ENCODE results near the gene PSMD13.
"Not testable (repeated sequence)": the region's sequence is repeated elsewhere in the genome, so short reads cannot be mapped to it uniquely, and the experiment has no call there.

The PSMD13 gene

DNA sequence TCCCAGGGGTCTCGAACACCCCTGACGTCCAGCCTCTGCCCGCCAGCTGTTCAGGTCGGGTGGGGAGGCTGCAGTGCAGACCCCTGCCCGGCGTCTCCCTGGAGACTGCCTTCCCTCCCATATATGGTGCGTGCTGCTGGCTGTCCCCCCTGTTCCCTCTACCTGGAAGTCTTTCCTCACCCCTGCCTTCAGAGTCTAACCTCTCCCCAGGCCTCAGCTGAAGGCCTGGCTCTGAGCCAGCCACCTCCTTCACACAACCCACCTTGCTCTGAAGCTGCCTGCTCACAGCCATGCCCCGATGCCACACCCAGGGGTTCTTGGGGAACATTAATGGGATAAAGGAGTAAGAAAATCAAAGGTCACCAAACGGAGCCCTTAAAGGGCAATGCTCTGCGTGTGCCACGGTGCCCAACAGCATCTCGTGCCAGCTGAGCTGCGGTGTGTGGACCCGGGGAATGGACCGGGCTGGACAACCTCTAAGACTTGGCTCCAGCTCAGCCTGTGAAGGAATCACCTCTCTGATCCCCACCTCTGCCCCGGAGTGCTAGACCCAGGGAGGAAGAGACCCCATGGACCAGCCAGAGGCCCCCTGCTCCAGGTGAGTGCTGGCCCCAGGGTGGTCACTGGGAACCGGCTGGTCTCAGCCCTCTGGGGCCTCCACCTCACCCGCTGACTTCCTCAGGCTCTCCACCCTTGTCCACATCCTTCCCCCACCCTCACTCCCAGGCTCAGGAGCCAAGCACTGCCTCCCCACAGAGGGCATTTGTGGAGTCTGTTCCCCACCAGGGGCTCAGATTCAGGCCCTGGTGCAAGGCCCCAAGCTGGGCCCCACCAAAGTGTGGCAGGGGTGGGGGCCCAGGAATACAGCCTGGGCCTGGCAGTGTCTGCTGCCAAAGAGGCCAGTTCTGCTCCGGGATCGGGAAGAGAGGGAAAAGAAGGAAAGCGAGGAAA is 41.5 kb downstream of the PSMD13 start, which contains the start of gene NLRP6:
NLRP6 (plus strand) TSS at position 407 of the 951 bp plus-strand sequence; CDS start at position 570, 163 bp downstream.
- no peak for DNase-seq (ENCODE audit: low read depth)

GRCh38 chr11:279040-279965 is 42.5 kb downstream of the PSMD13 start:
- DNase-seq (ENCODE audit: low read depth): no peak

GRCh38 chr11:279966-280705 is 43.4 kb downstream of the PSMD13 start:
- DNase-seq (ENCODE audit: low read depth): no peak

- DNase-seq (ENCODE audit: low read depth): no peak
These were observed 44.1 kb downstream of the PSMD13 start for GRCh38 chr11:280706-281485.

- DNase-seq (ENCODE audit: low read depth): no peak
These were observed 44.8 kb downstream of the PSMD13 start for GRCh38 chr11:281486-282161.

DNA sequence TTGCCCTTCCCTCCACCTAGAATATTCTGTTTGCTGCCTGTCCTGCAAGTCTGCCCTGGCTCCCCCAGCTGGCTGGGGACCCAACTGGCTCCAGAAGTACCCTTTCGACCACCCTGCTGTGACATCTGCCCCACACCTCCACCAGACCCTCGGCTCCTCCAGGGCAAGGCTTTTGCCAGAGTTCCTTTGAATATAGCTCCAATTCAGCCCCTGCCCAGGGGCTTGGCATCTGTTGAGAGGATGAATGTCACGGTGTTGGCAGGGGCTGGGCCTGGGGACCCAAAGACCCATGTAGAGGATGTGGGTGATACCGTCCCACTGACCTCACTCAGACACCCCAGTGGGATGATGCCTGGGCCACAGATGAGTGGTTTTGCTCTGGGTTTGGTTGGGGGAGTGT is 45.4 kb downstream of the PSMD13 start:
- DNase-seq (ENCODE audit: low read depth): no peak

DNA sequence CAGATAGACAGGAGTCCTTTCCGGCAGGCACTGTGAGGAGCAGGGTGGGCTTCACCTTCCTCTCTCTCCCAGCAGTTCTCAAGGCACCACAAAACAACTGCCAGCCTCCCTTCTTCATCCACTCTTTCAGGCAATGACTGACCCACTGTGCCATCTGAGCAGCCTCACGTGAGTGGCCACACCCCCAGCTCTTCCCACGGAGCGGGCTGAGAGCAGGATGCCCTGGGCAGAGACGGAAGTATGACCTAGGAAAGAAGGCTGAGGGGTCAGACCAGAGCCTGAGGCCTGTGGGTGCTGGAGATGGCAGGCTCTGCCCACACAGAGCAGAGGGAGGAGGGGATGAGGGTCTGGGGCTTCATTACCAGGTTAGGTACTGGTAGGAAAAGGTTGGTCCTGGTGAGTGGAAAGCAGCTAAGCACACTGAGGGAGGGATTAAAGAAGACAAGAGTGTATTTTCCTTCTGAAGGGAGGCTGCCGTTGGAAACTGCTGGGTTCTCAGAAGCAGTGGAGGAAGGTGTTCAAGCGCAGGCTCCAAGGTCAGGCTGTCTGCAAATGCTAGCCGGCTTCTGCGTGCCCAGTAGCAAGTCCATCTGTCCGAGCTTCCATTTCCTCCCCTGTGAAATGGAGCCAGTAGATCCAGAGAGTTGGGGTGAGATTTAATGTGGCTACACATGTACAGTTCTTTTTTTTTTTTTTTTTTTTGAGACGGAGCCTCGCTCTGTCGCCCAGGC is 46.0 kb downstream of the PSMD13 start:
- no peak for DNase-seq (ENCODE audit: low read depth)

DNA sequence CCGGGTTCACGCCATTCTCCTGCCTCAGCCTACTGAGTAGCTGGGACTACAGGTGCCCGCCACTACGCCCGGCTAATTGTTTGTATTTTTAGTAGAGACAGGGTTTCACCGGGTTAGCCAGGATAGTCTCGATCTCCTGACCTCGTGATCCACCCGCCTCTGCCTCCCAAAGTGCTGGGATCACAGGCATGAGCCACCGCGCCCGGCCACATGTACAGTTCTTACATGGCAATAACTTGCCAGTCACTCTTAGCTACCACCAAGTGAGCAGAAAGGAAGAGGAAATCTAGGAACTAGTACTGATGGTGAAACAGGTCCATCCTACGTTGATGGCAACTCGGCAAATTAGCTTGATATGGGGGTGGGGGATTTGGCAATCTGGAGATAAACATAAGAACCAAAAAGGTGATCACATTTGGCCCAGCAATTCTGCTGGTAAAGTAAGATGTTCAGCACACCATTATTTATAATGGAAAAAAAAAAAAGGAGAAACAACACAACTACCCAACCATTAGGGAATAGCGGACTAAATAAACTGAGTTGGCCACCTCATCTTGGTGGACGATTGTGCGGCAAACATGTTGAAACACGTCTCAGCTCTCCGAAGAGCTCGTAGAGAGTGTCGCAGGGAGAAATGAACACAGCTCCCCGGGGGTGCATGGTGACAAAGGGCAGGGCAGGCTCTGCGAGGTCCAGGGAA is 46.8 kb downstream of the PSMD13 start:
- DNase-seq (ENCODE audit: low read depth): no peak

GRCh38 chr11:284105-285020 is 47.6 kb downstream of the PSMD13 start:
- no peak for DNase-seq (ENCODE audit: low read depth)

DNA sequence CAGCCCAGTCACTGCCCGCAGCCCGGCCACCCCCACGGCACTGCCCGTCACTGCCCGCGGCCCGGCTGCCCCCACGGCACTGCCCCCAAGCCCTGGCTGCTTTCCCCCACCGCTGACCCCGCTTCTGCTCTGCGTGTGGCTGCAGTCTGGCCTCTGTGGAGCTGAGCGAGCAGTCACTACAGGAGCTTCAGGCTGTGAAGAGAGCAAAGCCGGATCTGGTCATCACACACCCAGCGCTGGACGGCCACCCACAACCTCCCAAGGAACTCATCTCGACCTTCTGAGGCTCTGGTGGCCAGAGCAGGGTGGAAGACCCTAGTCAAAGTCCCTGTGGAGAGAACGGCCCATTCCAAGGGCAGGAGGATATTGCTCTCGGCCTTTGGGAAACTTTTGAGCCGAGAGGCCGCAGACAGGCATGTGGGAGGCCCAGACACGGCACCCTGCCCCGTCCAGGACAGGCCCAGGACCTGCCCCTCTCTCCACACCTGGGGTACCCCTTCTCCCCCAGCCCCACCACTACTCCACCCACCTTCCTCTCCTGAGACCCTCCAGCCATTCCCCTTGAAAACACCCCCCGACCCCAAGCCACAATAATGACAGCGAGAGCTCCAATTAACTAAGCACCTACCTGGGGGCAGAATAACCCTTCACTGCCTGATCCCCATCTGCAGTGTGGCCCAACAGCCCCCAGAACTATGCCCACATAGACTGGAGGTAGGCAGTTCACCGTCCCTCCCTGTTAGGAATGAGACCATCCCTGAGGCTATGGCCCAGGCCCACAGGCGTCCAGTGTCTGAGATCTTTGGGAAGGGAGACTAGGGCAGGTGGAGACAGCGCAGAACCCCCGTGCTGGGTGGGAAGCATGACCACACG is 48.5 kb downstream of the PSMD13 start:
- no peak for DNase-seq (ENCODE audit: low read depth)

DNA sequence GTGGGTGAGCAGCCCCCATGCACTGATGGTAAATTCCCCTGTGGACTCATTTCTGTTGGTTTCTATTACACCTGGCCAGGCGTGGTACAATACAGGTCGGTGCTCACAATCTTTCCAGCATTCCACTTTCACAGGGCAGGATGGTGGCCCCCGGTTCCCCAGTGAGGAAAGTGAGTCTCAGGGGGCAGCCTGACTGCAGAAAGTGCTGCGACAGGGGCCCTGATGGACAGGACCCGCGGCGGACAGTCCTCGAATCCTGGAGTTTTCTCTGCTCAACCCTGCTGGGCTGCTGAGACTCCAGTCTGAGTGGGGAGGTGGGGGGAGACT is 49.1 kb downstream of the PSMD13 start:
- no peak for DNase-seq (ENCODE audit: low read depth)

- not testable (repeated sequence) for DNase-seq (ENCODE audit: low read depth)
These were observed 50.4 kb downstream of the PSMD13 start for GRCh38 chr11:286977-287820.

GRCh38 chr11:287821-288477 is 51.2 kb downstream of the PSMD13 start:
- no peak for DNase-seq (ENCODE audit: low read depth)

DNA sequence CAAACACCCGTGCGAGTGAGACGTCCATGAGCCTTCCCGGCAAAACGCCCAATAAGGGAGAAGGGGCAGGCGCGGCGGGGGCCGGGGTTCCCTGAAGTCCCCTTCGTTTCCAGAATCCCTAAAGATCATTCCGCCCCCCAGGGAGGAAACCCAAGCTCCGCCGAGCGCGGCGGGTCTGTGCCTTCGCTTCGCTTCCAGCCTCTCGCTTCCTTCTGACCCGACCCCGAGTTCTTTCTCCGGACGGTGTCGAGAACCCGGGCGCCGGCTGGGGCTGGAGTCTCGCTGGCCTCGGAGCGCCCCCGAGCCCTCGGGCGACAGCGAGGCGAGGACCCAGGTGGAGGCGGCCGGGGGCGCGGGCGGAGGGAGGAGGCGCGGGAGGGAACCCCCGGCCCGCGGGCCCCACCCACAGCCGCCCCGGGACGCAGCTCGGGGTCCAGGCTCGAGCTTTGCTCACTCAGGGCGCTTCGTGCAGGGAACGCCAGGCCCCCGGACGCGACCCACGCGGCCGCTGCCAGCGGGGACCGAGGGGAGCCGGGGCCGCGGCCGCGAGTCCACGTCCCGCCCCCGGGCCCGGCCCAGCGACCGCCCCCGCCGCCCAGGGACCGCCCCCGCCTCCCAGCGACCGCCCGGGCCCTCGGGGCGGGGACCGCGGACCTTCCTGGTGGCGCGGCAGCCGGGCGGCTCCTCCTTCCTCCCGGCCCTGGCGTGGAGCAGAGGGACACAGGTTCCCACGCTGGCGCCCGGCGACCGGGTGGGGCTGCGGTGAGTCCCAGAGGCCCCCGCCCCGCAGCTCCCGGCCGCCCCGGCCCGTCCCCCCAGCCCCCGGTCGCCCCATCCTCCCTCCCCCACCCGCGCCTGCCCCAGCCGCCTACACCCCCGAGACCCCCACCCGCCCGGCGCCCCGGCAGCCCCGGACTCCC is 52.0 kb downstream of the PSMD13 start, which contains the start of gene PGGHG:
PGGHG (plus strand) TSS at position 649 of the 920 bp plus-strand sequence. CDS start 691 bp downstream, outside the sequence.
- DNase-seq (ENCODE audit: low read depth): no peak

GRCh38 chr11:289398-289711 is 52.6 kb downstream of the PSMD13 start:
- no peak for DNase-seq (ENCODE audit: low read depth)
